Measurements from ENCODE around the gene MYG1.

GRCh38 chr12:53328043-53328435 lies 28.5 kb downstream of the MYG1 start:
- no peak for TF ChIP-seq CTCF (IDR thresholded peaks at IDR 0.05; ENCODE audit: extremely low read depth in 1 of 2, insufficient read depth in 1 of 2, low read depth in 1 of 2, low read length in 2 of 2)
- no peak for TF ChIP-seq MAX (IDR thresholded peaks at IDR 0.05; ENCODE audit: insufficient read depth, insufficient read length)
- no peak for TF ChIP-seq POLR2AphosphoS5 (IDR thresholded peaks at IDR 0.05; ENCODE audit: insufficient read depth, low read depth, low read length)
- no peak for TF ChIP-seq EZH2 (IDR thresholded peaks at IDR 0.05; ENCODE audit: borderline replicate concordance, low read depth, low read length, severe bottlenecking)
- TF ChIP-seq MYC (IDR thresholded peaks at IDR 0.05; ENCODE audit: low read depth, low read length): no peak
- no peak for TF ChIP-seq POLR2A (IDR thresholded peaks at IDR 0.05; ENCODE audit: low read depth, low read length)
- no peak for TF ChIP-seq GATA2 (IDR thresholded peaks at IDR 0.05; ENCODE audit: insufficient read depth, insufficient read length, low read depth, low read length)
- no peak for TF ChIP-seq FOS (IDR thresholded peaks at IDR 0.05; ENCODE audit: borderline replicate concordance, insufficient read depth, low read length)

Data from endothelial cell of umbilical vein (primary cell).